SU-DHL-6 (cell line): ENCODE results near the gene TIE1.

Experiments
- EZH2phosphoT487 ChIP-seq: fragments of 200-600 bp; sonication (generic), shearing (Covaris generic); conservative IDR thresholded peaks from 2 replicates; pipeline ENCODE4 v1.6.1; 2018; ENCODE audit warnings: mild to moderate bottlenecking, antibody characterized with exemption, low read length, moderate library complexity, mixed read lengths
- TF ChIP-seq, protein P1 (sequence below): fragments of 200-600 bp; sonication (generic); IDR thresholded peaks from one replicate; pipeline ENCODE4 v1.5.1; 2017; ENCODE audit warnings: antibody characterized with exemption, mild to moderate bottlenecking, low read length, moderate library complexity; ENCODE audit not compliant: insufficient read depth, poor library complexity, severe bottlenecking

GRCh38 chr1:43271186-43272118 lies 29.3 kb upstream of the TIE1 start:
- TF ChIP-seq, protein P1, sequence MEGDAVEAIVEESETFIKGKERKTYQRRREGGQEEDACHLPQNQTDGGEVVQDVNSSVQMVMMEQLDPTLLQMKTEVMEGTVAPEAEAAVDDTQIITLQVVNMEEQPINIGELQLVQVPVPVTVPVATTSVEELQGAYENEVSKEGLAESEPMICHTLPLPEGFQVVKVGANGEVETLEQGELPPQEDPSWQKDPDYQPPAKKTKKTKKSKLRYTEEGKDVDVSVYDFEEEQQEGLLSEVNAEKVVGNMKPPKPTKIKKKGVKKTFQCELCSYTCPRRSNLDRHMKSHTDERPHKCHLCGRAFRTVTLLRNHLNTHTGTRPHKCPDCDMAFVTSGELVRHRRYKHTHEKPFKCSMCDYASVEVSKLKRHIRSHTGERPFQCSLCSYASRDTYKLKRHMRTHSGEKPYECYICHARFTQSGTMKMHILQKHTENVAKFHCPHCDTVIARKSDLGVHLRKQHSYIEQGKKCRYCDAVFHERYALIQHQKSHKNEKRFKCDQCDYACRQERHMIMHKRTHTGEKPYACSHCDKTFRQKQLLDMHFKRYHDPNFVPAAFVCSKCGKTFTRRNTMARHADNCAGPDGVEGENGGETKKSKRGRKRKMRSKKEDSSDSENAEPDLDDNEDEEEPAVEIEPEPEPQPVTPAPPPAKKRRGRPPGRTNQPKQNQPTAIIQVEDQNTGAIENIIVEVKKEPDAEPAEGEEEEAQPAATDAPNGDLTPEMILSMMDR = no peak
- TF ChIP-seq EZH2phosphoT487 = no peak
